ENCODE measurements around the gene CLEC3A.
"Not testable (repeated sequence)": the region's sequence is repeated elsewhere in the genome, so short reads cannot be mapped to it uniquely, and the experiment has no call there.

Gene CLEC3A

DNA sequence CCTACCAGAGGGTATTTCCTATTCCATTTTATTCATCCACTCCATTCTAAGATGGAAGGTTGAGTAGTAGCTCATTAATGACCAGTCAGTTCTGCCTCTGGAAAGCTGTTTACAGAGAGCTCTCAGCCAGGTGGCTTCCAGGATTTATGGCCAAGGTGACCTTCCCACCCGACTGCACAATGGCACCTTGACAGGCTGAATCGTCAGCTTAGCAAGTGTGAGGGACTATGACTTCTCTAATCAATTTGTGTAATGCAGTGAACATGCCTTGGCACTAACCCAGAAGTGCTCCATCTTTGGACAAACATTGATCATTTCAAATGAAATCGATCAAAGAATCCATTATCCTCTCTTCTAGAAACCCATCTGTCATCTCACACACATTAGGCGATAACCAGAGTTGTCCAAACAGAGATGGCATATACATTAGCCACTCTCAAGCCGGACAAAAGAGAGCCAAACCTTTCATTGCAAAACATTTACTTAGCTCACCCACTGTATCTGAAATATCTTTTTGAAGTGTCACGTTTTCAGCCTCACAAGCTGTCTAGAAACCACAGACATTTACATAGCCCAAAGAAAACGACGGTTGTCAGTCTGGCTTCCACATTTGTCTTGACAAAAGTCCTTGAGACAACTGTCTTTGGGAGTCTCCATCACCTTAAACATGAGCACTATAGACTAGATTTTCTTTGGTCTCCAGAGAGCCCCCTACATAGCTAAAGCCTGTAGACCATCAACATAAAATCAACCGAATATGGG, 35.6 kb downstream of the CLEC3A start:
- TF ChIP-seq, protein P1, sequence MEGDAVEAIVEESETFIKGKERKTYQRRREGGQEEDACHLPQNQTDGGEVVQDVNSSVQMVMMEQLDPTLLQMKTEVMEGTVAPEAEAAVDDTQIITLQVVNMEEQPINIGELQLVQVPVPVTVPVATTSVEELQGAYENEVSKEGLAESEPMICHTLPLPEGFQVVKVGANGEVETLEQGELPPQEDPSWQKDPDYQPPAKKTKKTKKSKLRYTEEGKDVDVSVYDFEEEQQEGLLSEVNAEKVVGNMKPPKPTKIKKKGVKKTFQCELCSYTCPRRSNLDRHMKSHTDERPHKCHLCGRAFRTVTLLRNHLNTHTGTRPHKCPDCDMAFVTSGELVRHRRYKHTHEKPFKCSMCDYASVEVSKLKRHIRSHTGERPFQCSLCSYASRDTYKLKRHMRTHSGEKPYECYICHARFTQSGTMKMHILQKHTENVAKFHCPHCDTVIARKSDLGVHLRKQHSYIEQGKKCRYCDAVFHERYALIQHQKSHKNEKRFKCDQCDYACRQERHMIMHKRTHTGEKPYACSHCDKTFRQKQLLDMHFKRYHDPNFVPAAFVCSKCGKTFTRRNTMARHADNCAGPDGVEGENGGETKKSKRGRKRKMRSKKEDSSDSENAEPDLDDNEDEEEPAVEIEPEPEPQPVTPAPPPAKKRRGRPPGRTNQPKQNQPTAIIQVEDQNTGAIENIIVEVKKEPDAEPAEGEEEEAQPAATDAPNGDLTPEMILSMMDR (conservative IDR thresholded peaks at IDR 0.05; ENCODE audit: low read depth, low read length): no peak
- H3K4me3 ChIP-seq (ENCODE audit: low read length): no peak overlapping the region
- no peak for DNase-seq (ENCODE audit: low read depth)

DNA sequence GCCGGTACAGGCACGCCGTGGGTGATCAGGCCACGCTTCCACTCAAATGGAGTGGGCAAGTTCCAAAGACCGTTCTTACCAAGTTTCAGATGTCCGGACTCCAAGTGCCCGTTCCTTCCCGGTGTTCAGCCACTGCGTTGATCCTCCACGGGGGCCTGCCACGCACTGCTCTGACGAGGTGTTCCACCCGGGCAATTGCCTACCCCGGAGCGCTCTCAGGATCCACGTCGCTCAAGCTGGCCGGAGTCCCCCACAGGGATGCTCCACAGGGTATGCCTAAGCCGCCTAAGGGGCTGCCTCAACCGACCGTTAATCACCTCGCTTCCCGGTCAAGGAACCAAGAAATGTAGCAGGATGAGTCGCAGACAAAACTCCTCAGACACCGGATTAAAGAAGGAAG, 37.5 kb downstream of the CLEC3A start:
- H3K4me3 ChIP-seq (ENCODE audit: low read length); DNase-seq (ENCODE audit: low read depth): not testable (repeated sequence)

DNA sequence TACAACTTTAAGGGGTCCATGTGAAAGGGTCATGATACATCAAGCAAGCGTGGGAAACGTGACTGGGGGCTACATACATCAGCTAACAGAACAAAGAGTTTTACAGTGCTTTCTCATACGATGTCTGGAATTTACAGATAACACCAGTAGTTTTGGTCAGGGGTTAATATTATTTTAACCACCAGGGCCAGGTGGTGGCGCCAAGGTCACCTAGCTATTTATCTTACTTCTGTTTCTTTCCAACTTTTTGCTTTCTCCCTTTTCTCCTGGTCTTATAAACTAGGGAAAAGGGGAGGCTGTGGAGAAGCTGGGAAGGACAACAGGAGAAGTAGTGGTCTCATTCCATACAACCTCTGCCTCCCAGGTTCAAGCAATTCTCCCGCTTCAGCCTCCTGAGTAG, 37.9 kb downstream of the CLEC3A start:
- DNase-seq (ENCODE audit: low read depth): no peak
- H3K4me3 ChIP-seq (ENCODE audit: low read length): no peak overlapping the region
- TF ChIP-seq, protein P1 (conservative IDR thresholded peaks at IDR 0.05; ENCODE audit: low read depth, low read length): no peak

DNA sequence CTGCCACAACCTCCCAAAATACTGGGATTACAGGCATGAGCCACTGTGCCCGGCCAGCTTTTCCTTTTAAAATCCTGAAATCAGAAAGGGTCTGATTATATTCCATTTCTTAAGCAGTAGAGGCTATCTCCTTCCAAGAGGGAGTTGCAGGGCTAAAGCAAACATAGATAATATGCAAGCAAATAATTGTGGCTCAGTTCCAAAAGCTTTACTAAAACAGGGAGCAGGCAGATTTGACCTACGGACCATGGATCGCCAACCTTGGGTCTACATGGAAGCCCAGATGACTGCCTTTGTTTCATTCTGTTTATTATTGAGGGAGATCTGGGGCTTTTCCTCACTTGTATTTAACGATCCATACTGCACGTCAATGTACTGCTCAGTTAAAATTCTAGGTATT, 38.5 kb downstream of the CLEC3A start:
- H3K4me3 ChIP-seq (ENCODE audit: low read length): no peak overlapping the region
- DNase-seq (ENCODE audit: low read depth): no peak
- TF ChIP-seq, protein P1 (conservative IDR thresholded peaks at IDR 0.05; ENCODE audit: low read depth, low read length): no peak

DNA sequence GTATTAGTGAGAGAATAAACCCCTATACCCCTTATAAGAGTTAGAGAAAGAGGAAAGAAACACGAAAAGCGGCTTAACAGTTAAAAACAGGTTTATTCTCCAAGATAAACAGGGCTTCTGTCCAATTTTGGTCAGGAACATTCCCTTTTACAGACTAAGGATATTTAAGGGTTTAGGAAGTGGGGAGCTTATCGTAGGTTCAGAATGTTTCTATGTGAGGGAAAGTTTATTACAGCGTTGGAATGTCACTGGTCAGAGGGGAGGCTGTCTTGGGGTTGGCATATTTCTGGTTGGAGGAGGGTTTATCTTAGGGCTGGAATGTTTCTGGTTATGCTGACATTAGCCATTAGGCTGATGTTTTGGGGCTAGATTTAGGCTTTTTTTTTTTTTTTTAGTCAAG, 43.0 kb downstream of the CLEC3A start:
- H3K4me3 ChIP-seq (ENCODE audit: low read length): no peak overlapping the region
- DNase-seq (ENCODE audit: low read depth): no peak
- TF ChIP-seq, protein P1 (conservative IDR thresholded peaks at IDR 0.05; ENCODE audit: low read depth, low read length): no peak

DNA sequence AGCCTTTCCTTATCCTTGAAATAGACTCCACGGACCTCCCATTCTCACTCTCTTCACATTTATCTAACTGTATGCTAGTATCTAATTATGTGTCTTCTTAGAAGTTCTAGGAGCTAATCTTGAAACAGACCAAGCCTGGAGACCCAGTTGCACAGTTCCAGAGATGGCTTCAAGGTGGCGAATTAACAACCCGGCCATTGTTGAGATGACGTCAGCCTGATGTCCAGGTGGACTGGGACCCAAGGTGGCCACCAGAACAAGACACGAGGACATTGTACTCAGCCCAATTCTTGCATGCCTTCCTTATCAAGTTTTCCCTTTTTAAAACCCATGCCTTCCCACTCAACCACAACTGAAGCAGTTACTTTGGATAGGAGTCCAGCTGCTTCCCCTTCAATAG, 47.6 kb downstream of the CLEC3A start:
- no peak overlapping the region for H3K4me3 ChIP-seq (ENCODE audit: low read length)
- TF ChIP-seq, protein P1 (conservative IDR thresholded peaks at IDR 0.05; ENCODE audit: low read depth, low read length): no peak
- DNase-seq (ENCODE audit: low read depth): no peak

DNA sequence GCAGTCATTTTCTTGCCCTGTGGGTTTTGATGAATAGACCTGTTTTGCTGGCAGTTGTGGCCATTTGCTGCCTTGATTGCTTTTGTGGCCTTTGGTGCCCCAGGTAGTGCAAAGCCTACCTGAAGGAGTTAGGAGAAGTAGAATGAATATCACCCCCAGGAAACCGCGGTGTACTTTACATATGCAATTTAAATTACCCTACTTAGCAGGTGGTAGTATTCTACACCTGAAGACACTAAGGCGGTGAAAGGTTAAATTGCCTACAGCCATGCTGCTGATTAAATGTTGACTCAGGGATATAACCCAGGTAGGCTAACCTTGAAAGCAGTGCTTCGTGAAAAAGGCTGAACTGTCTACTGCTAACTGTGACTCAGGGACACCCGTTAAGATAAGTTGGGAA, 49.9 kb downstream of the CLEC3A start:
- TF ChIP-seq, protein P1 (conservative IDR thresholded peaks at IDR 0.05; ENCODE audit: low read depth, low read length): no peak
- DNase-seq (ENCODE audit: low read depth): no peak
- no peak overlapping the region for H3K4me3 ChIP-seq (ENCODE audit: low read length)
